Myometrial cell (primary cell): ENCODE data around the gene ABHD6. TPM values are rescaled to one million over a fixed set of nuclear protein-coding genes. Genes with fewer than 3 reads are reported as not detected.

Experiments used
- total RNA-seq: library from RNA; depleted of rRNA; stranded (reverse); fragments of >200 nt; gene quantifications from 2 replicates; pipeline ENCODE4 v1.2.3, GENCODE V29; 2015

The ABHD6 gene
- 8.0 and 8.6 TPM in 2 replicates for total RNA-seq

GRCh38 chr3:58237238-58237940 lies at the start of gene ABHD6:
TSS of gene ABHD6 (plus strand) at chr3:58237792. CDS start at chr3:58256587, 18,795 bp downstream.

GRCh38 chr3:58210761-58211460 lies 26.7 kb upstream of the ABHD6 start, which contains the start of gene DNASE1L3:
TSS of gene DNASE1L3 (minus strand) at chr3:58210972. CDS start at chr3:58210906, 66 bp downstream.

GRCh38 chr3:58305882-58306711 lies 68.5 kb downstream of the ABHD6 start, which contains the start of the genes HTD2 and RPP14:
TSS of gene HTD2 (plus strand) at chr3:58306520. CDS start at chr3:58317614, 11,094 bp downstream.
TSS of gene RPP14 (plus strand) at chr3:58306245. CDS start at chr3:58310330, 4,085 bp downstream.

GRCh38 chr3:58332575-58333188 lies 95.1 kb downstream of the ABHD6 start, which contains the start of gene PXK:
TSS of gene PXK (plus strand) at chr3:58332892. CDS start at chr3:58332989, 97 bp downstream.

Other genes with a start within 250 kb of the ABHD6 start
- 189 and 195 TPM in 2 replicates for gene FLNB, start 229.4 kb upstream of the ABHD6 start, total RNA-seq
- not detected in 2 replicates for gene DNASE1L3, start 26.8 kb upstream of the ABHD6 start, total RNA-seq
- gene RPP14, start 68.5 kb downstream of the ABHD6 start, total RNA-seq: 9.8 and 12.2 TPM in 2 replicates
- gene HTD2, start 68.7 kb downstream of the ABHD6 start, total RNA-seq: 3.9 and 6.3 TPM in 2 replicates
- gene PXK, start 95.1 kb downstream of the ABHD6 start, total RNA-seq: 62.8 and 67.9 TPM in 2 replicates
- 104 and 118 TPM in 2 replicates for gene PDHB, start 196.0 kb downstream of the ABHD6 start, total RNA-seq